A549 treated with CORT108297 at 1 μM for 4 hours (cell line): ENCODE data around the gene MRC1. TPM values are rescaled to one million over a fixed set of nuclear protein-coding genes. Genes with fewer than 3 reads are reported as not detected.

Experiments
- total RNA-seq: library from RNA; stranded (reverse); fragments of 200-300 nt; extraction: Qiagen RNA extraction; gene quantifications from 5 replicates; pipeline ENCODE4 v1.2.3, GENCODE V29; 2022

Gene MRC1
- 0.01 to 0.05 TPM (median 0.02 TPM) in 5 replicates for total RNA-seq

GRCh38 chr10:17808971-17809841 is at the start of gene MRC1:
Gene MRC1 (plus strand): TSS chr10:17809348. CDS start chr10:17809466, 118 bp downstream.

GRCh38 chr10:17951868-17952371 is 142.8 kb downstream of the MRC1 start, which contains the start of gene SLC39A12:
Gene SLC39A12 (plus strand): TSS chr10:17951918. CDS start chr10:17953277, 1,359 bp downstream.

Other genes starting within 250 kb of the MRC1 start
- 37.5 to 64.4 TPM (median 60.7 TPM) in 5 replicates for gene HACD1, start 192.0 kb upstream of the MRC1 start, total RNA-seq
- 24.4 to 32.2 TPM (median 26.7 TPM) in 5 replicates for gene STAM, start 165.2 kb upstream of the MRC1 start, total RNA-seq
- gene TMEM236, start 57.1 kb upstream of the MRC1 start, total RNA-seq, result 0.05 to 0.13 TPM (median 0.08 TPM) in 5 replicates
- not detected in 5 replicates for gene SLC39A12, start 142.6 kb downstream of the MRC1 start, total RNA-seq